Fibroblast of skin of right biceps (primary cell): ENCODE measurements around the gene SSB.
"Not testable (repeated sequence)": the region's sequence is repeated elsewhere in the genome, so short reads cannot be mapped to it uniquely, and the experiment has no call there.

ENCODE experiments used
- DNase-seq: peaks from one replicate; pipeline ENCODE4 v3.0.0-alpha.2; 2013

The SSB gene

GRCh38 chr2:169798718-169799592 is at the start of gene SSB:
SSB (plus strand) TSS chr2:169798871; CDS start chr2:169800961, 2,090 bp downstream.
- peak; percentile 93 for DNase-seq

DNA sequence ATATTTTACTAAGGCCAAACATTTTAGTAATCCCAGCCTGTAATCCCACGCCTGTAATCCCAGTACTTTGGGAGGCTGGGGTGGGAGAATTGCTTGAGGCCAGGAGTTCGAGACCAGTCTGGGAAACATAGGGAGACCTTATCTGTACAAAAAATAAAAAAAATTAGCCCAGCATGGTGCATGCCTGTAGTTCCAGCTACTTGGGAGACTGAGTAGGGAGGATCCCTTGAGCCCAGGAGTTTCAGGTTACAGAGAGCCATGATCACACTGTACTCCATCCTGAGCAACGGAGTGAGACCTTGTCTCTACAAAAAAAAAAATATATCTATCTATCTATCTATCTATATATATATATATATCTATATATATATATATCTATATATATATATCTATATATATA is 45.9 kb upstream of the SSB start:
- no peak for DNase-seq

DNA sequence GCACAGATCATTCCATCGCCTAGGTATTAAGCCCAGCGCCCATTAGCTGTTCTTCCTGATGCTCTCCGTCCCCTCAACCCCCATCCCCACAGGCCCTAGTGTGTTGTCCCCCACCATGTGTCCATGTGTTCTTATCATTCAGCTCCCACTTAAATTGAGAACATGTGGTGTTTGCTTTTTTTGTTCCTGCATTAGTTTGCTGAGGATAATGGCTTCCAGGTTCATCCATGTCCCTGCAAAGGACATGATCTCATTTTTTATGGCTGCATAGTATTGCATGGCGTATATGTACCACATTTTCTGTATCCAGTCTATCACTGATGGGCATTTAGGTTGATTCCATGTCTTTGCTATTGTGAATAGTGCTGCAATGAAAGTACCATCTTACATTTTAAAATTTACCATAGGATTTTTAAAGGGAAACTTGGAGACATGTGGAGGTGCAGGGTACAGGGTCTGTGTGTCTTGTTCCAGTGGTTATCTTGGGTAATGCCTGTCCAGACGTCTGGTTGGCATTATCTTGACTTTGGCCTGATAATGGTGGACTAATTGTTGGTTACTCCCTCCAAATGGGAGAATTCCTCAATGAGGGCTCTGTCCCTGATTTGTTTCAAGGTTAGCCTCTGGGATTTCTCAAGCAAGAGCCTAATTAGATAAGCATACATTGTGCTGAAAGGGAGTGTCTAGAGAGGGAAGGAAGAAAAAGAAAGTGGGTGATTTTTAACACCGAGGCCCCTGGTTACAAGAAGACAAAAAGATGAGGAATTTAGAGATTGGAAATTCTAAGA is 43.4 kb upstream of the SSB start:
- no peak for DNase-seq

DNA sequence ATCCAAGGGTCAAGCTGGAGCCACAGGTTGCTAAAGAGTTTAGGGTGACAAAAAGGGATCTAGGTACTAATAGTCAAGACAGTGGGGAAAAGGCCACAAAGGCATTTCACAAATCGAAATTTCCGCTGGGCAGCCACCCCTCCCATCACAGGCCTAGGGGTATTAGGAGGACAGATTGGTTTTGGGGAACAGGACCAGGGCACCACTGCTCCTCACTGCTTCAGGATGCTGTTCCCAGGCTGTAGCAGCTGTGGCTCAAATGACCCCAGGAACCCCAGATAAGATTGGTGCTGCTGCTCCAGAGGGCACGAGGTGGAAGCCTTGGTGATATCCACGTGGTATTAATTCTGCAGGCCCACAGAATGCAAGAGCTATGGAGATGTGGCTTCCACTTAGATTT is 42.3 kb upstream of the SSB start:
- DNase-seq, result no peak

DNA sequence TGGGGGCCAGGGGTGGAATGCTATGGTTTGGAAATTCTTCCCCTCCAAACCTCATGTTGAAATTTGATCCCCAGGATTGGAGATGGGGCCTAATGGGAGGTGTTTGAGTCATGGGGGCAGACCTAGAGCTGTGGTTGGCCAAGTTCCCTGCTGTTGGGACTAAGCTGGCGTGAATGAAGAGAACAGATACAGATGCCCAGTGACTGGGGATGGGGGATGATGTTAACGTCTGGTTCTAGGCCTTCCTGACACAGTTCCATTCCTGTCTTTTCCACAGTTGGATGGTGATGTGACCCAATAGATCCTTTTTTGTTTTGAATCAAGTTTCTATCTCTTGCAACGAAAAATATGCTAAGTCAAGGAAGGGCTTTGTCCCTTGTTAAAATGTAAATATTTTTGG is 41.3 kb upstream of the SSB start:
- no peak for DNase-seq

GRCh38 chr2:169757778-169758177 is 40.9 kb upstream of the SSB start:
- DNase-seq, result no peak

DNA sequence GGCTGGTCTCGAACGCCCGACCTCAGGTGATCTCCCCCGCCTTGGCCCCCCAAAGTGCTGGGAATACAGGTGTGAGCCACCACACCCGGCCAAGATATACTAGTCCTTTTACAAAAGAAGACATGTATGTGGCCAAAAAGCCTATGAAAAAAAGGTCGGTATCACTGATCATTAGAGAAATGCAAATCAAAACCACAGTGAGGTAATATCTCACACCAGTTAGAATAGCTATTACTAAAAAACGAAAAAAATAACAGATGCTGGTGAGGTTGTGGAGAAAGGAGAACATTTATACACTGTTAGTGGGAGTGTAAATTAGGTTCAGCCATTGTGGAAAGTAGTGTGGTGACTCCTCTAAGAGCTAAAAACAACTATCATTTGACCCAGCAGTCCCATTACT is 38.7 kb upstream of the SSB start:
- no peak for DNase-seq

DNA sequence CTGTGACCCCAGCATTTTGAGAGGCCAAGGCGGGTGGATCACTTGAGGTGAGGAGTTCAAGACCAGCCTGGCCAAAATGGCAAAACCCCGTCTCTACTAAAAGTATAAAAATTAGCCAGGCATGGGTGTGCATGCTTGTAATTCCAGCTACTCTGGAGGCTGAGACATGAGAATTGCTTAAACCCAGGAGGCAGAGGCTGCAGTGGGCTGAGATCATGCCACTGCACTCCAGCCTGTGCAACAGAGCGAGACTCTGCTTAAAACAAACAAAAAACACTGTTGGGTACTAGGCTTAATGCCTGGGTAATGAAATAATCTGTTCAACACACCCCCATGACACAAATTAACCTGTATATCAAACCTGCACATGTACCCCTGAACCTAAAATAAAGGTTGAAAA is 37.9 kb upstream of the SSB start:
- not testable (repeated sequence) for DNase-seq

GRCh38 chr2:169761251-169761969 is 37.3 kb upstream of the SSB start:
- no peak for DNase-seq

DNA sequence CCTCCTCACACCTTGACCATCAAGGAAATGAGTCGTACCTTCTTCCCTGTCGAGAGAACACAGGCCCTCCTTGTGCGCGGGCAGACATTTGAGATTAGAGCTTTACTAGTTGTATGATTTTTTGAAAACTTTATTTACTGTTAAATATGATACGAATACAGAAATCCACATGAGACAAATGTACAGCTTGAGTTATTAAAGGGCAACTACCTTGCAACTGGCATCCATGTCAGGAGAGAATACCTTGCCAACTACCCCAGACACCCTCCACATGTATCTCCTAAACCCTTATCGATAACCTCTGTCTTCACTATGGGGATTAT is 36.7 kb upstream of the SSB start:
- DNase-seq, result no peak

DNA sequence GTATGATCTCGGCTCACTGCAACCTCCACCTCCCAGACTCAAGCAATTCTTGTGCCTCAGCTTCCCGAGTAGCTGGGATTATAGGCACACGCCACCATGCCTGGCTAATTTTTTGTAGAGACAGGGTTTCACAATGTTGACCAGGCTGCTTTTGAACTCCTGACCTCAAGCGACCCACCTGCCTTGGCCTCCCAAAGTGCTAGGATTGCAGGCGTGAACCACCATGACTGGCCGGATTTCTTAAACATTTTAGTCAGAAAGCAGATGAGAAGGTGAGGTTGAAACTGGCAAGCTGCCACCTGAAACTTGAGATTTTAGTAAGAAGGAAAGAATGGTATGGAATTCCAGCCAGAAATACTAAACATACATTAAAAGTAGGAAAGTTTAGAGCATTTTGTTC is 33.1 kb upstream of the SSB start:
- peak; percentile 68 for DNase-seq

DNA sequence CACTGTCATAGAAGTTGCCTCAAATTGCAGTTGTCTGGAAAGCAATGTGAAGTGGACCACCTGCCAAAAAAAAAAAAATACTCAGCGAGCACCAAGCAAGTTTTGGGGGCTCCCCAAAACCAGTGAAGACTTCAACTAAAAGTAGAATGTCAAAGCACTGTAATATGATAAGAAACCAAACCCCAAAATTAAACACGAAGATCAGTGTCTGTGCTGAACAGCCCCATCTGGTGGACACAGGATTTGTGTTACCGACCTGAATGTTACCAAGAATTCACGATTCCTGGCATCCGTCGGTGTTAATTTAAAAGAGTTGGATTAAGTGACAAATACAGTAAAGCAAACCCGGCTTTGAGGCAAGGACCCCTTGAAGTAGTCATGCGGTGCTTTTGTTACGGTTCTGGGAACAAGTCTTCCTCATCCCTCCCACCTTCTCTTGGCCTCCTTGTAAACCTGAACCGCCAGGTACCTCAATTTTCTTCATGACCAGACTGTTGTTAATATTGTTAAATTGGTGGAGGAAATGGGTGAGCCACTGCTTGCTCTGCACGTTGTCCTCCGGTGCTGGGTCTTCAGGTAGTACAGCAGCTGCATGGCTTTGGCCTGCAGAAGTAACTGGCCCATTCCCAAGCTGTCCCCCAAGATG is 31.3 kb upstream of the SSB start:
- DNase-seq, result peak; percentile 48

DNA sequence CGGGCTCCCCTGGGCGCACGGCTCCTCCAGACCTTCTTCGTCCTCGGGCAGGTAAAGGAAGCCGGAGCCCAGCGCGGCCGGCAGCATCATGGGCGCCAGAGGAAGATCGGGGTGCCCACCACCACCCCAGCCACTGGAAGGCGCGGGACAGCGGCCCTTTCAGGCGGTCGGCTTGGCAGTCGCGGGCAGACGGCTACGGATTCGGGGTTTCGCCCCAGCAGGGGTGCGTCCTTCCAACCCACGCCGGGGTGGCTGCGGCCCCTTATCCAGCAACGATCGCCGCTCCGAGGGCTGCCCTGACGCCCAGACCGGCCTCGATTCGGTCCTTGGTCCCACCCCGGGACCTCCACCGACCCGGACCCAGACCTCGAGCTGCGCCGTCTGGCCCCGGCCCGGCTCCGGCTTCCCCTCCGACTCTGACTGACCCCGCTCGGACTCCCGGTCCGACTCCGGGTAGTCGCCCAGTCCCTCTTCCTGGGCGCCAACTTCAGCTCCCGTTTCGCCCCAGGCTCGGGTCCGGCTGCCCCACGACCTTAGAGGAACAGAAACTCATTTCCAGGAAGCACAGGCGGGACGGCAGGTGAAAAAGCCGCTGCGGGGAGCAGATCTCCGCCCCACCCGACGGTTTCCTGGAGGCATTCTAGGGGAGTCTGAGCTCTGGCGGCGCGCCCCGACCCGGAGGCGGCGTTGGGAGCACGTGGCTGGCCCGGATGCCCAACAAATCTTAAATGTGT is 30.2 kb upstream of the SSB start:
- no peak for DNase-seq

GRCh38 chr2:169771021-169771420 is 27.6 kb upstream of the SSB start:
- no peak for DNase-seq

DNA sequence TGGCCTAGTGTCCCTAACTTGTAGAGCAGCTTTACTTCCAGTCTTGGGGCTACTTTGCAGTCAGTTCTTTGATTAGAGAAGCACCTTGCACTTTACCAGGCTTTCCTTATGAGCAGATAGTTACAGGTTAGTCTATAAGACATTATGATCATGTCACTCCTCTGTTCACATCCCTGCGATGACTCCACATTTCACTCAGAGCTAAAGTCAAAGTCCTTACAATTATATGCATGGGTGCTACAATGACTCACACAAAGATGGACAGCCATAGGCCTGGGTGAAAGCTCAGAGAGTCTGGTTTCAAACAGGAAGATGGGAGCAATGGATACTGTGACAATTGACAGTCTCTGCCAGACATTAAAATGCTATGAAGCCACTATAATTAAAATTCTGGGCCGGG is 27.1 kb upstream of the SSB start:
- DNase-seq, result no peak

- DNase-seq, result no peak
Measured at GRCh38 chr2:169772651-169773050, 26.0 kb upstream of the SSB start.

GRCh38 chr2:169775354-169775753 is 23.3 kb upstream of the SSB start:
- DNase-seq, result no peak

DNA sequence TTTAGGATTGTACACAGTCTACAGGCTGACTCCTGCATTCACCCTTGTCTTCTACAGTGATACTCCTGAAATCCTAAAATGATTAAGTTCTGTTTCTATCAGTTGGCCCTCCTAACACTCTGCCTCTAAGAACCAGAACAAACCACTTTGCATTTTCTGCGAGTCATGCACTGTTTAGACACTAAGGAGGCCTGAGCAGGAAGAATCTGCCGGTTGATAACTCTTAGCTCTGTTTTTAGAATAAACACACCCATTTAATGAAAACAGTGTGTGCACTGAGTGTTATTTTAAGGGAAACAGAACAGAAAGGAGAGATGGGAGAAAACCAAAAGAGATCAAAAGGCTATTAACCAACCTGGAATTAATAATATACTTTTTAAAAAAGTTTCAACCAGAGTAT is 22.9 kb upstream of the SSB start:
- peak; percentile 43 for DNase-seq

- DNase-seq, result peak; percentile 62
Measured at GRCh38 chr2:169776252-169776761, 22.4 kb upstream of the SSB start.

DNA sequence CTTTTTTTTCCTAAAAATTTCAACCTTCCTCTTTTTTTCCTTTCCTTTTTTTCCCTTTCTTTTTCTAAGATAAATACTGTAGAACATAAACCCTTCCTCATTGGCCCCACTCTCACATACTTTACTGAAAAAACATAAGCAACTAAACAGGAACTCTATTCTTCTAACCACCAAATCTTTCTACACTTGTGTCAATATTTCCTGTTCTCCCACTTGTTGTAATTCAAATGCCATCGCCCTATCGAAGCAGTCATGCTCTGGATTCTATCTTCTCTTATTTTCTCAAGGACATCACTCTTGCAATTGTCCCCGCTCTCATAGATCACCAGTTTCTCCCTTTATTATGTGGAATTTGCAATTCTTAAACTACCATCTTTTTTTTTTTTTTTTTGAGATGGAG is 20.2 kb upstream of the SSB start:
- no peak for DNase-seq

DNA sequence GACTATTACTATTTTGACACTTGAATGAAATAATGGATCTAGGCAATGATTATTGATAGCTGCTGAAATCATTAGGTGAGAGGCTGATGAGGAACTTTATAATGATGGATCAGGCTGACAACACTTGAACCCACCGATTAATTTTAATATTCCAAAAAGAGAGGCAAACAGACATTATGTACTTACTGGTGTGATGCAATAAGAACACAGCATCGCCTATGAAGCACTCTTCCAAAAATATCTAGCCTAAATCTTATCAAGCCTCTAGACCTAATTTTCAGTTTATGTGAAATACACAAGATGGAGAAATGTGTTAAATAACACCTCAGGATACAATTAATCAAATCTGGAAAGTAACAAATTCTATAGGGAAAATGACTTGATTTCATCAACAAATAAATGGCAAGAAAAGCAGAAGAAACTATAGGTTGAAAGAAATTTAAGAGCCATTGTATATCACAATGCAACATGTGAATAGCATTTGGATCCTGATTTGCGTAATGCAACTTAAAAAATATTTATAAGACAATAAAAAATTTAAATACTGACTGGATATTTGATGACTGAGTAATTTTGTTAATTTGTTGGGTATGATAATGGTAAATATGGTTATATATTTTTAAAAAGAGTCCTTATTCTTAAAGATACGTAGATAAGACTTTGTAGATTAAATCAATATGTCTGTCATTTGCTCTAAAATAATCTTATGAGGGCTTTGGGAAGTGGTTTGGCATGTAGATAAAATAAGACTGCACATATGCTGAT is 17.2 kb upstream of the SSB start:
- no peak for DNase-seq
